ENCODE measurements around the gene RPS6KA3.

- TF ChIP-seq CTCF (IDR thresholded peaks at IDR 0.05) (no peak), POLR2A (IDR thresholded peaks at IDR 0.05) (peak in 1 of 2 donors; percentile 27)
These were observed 1.4 kb downstream of the RPS6KA3 start for GRCh38 chrX:20265221-20265725.
